IMR-90 (cell line): ENCODE measurements around the gene EPOP. TPM values are rescaled to one million over a fixed set of nuclear protein-coding genes. Genes with fewer than 3 reads are reported as not detected.

Source experiments
- ATAC-seq: fragments of 200-7000 bp; cut with Tn5 transposase; 2 replicates; pipeline ENCODE4 v1.9.1; 2020; ENCODE audit warnings: low read depth, mild to moderate bottlenecking, moderate library complexity
- BruUV-seq: library from RNA; stranded (reverse); fragments of 400-500 nt; replicated peaks from 2 replicates; lab custom pipeline; 2021; lab: Mats Ljungman, UMichigan
- CTCF ChIA-PET: fragments of 300-600 bp; formaldehyde crosslinking; extraction: SDS; loops from one replicate; lab custom pipeline; 2021; ENCODE audit warnings: antibody characterized with exemption; lab: Yijun Ruan, JAX
- POLR2A ChIA-PET: fragments of 300-600 bp; sonication (Branson Sonifier 250); formaldehyde crosslinking; loops from one replicate; lab custom pipeline; 2022; ENCODE audit warnings: antibody characterized with exemption; ENCODE audit not compliant: unreplicated experiment; lab: Charles Lee
- DNase-seq: peaks from one replicate; pipeline ENCODE4 v3.0.0; 2013
- H2AFZ ChIP-seq: replicated peaks from 2 replicates; pipeline ENCODE3; 2013; ENCODE audit warnings: low read length, mild to moderate bottlenecking; ENCODE audit not compliant: poor library complexity
- H2AK5ac ChIP-seq: 2 replicates; pipeline ENCODE4 v1.6.1; 2013; ENCODE audit warnings: low read depth, low read length, inconsistent platforms
- H2AK9ac ChIP-seq: replicated peaks from 2 replicates; pipeline ENCODE3; 2013; ENCODE audit warnings: mild to moderate bottlenecking, low read depth, low read length, moderate library complexity; ENCODE audit not compliant: poor library complexity
- H2BK120ac ChIP-seq: 2 replicates; pipeline ENCODE4 v1.6.1; 2013; ENCODE audit warnings: low read depth, low read length, inconsistent platforms
- H2BK15ac ChIP-seq: 3 replicates; pipeline ENCODE4 v1.6.1; 2013; ENCODE audit warnings: low read depth, low read length, inconsistent platforms
- H2BK20ac ChIP-seq: 2 replicates; pipeline ENCODE4 v1.6.1; 2013; ENCODE audit warnings: low read depth, mild to moderate bottlenecking, inconsistent platforms, low read length, moderate library complexity
- H2BK5ac ChIP-seq: 2 replicates; pipeline ENCODE4 v1.6.1; 2013; ENCODE audit warnings: mild to moderate bottlenecking, low read depth, low read length, inconsistent platforms; ENCODE audit not compliant: poor library complexity, severe bottlenecking
- H3K14ac ChIP-seq: replicated peaks from 2 replicates; pipeline ENCODE4 v1.6.1; 2013; ENCODE audit warnings: low read depth, low read length, inconsistent platforms
- H3K18ac ChIP-seq: 2 replicates; pipeline ENCODE4 v1.6.1; 2013; ENCODE audit warnings: low read depth, low read length, control low read depth
- H3K23ac ChIP-seq: 2 replicates; pipeline ENCODE4 v1.6.1; 2013; ENCODE audit warnings: low read depth, low read length, inconsistent platforms
- H3K27ac ChIP-seq: 2 replicates; pipeline ENCODE4 v1.5.1; 2013; ENCODE audit warnings: mild to moderate bottlenecking, control low read depth, low read length; ENCODE audit not compliant: insufficient read depth
- H3K27me3 ChIP-seq: 2 replicates; pipeline ENCODE4 v1.6.1; 2013; ENCODE audit warnings: low read length; ENCODE audit not compliant: control insufficient read depth, insufficient read depth
- H3K36me3 ChIP-seq: 2 replicates; pipeline ENCODE4 v1.6.1; 2013; ENCODE audit warnings: low read length, mixed read lengths; ENCODE audit not compliant: control insufficient read depth, insufficient read depth
- H3K4ac ChIP-seq: 2 replicates; pipeline ENCODE4 v1.6.1; 2013; ENCODE audit warnings: low read depth, low read length, inconsistent platforms
- H3K4me1 ChIP-seq: 2 replicates; pipeline ENCODE4 v1.6.1; 2013; ENCODE audit warnings: low read length, mixed read lengths; ENCODE audit not compliant: control insufficient read depth, insufficient read depth
- H3K4me2 ChIP-seq: 2 replicates; pipeline ENCODE4 v1.6.1; 2013; ENCODE audit warnings: low read depth, mild to moderate bottlenecking, control low read depth, low read length, moderate library complexity
- H3K4me3 ChIP-seq: 2 replicates; pipeline ENCODE4 v1.5.1; 2013; ENCODE audit warnings: low read depth, mild to moderate bottlenecking, control low read depth, low read length, moderate library complexity; ENCODE audit not compliant: insufficient read depth
- H3K56ac ChIP-seq: 2 replicates; pipeline ENCODE4 v1.6.1; 2013; ENCODE audit warnings: low read length, inconsistent platforms; ENCODE audit not compliant: insufficient read depth; ENCODE audit errors: extremely low read depth
- H3K79me1 ChIP-seq, 2 experiments: 2 replicates each; pipeline ENCODE4 v1.6.1; 2013; ENCODE audit warnings: low read length in 2 of 2, inconsistent platforms in 1 of 2, low read depth in 1 of 2
- H3K9ac ChIP-seq: 2 replicates; pipeline ENCODE4 v1.6.1; 2013; ENCODE audit warnings: low read depth, low read length, control low read depth
- H3K9me1 ChIP-seq: 2 replicates; pipeline ENCODE4 v1.6.1; 2013; ENCODE audit warnings: low read length, inconsistent platforms; ENCODE audit not compliant: insufficient read depth
- H3K9me3 ChIP-seq: 2 replicates; pipeline ENCODE4 v1.6.1; 2013; ENCODE audit warnings: low read length; ENCODE audit not compliant: control insufficient read depth, insufficient read depth
- H4K20me1 ChIP-seq: 2 replicates; pipeline ENCODE4 v1.6.1; 2013; ENCODE audit warnings: low read length, inconsistent platforms; ENCODE audit not compliant: insufficient read depth
- H4K5ac ChIP-seq: 2 replicates; pipeline ENCODE4 v1.6.1; 2013; ENCODE audit warnings: mild to moderate bottlenecking, low read depth, low read length, control low read depth
- H4K8ac ChIP-seq, 2 experiments: 2 replicates each; pipeline ENCODE4 v1.6.1; 2013; ENCODE audit warnings: low read depth in 2 of 2, low read length in 2 of 2, control low read depth in 1 of 2, inconsistent platforms in 1 of 2
- H4K91ac ChIP-seq: 2 replicates; pipeline ENCODE4 v1.6.1; 2013; ENCODE audit warnings: low read depth, low read length, inconsistent platforms; ENCODE audit not compliant: insufficient read depth
- BHLHE40 ChIP-seq: fragments of 150-350 bp; IDR thresholded peaks from 2 replicates; pipeline ENCODE4 v1.6.1; 2016; ENCODE audit warnings: mild to moderate bottlenecking, low read depth, low read length
- CEBPB ChIP-seq: IDR thresholded peaks from 2 replicates; pipeline ENCODE4 v1.6.1; 2012; ENCODE audit warnings: low read depth, low read length, improper control_type of control experiment
- CHD1 ChIP-seq: IDR thresholded peaks from 2 replicates; pipeline ENCODE4 v1.6.1; 2012; ENCODE audit warnings: low read depth, low read length, improper control_type of control experiment
- FOS ChIP-seq: fragments of 150-350 bp; IDR thresholded peaks from 2 replicates; pipeline ENCODE4 v1.6.1; 2016; ENCODE audit warnings: low read depth, low read length
- MAFK ChIP-seq: IDR thresholded peaks from 2 replicates; pipeline ENCODE4 v1.6.1; 2012; ENCODE audit warnings: low read depth, low read length, improper control_type of control experiment
- MAZ ChIP-seq: IDR thresholded peaks from 2 replicates; pipeline ENCODE4 v1.6.1; 2012; ENCODE audit warnings: low read depth, mild to moderate bottlenecking, low read length, improper control_type of control experiment, moderate library complexity, borderline replicate concordance
- MXI1 ChIP-seq: IDR thresholded peaks from 2 replicates; pipeline ENCODE4 v1.6.1; 2012; ENCODE audit warnings: low read depth, mild to moderate bottlenecking, low read length, moderate library complexity, borderline replicate concordance
- NFE2L2 ChIP-seq: fragments of 150-350 bp; IDR thresholded peaks from 2 replicates; pipeline ENCODE4 v1.6.1; 2016; ENCODE audit warnings: low read depth, mild to moderate bottlenecking, low read length
- RCOR1 ChIP-seq: IDR thresholded peaks from 2 replicates; pipeline ENCODE4 v1.6.1; 2012; ENCODE audit warnings: mild to moderate bottlenecking, low read length, improper control_type of control experiment; ENCODE audit not compliant: insufficient replicate concordance
- RFX5 ChIP-seq: IDR thresholded peaks from 2 replicates; pipeline ENCODE4 v1.8.0; 2012; ENCODE audit warnings: low read depth, mild to moderate bottlenecking, low read length, moderate library complexity
- SMC3 ChIP-seq: fragments of 150-350 bp; IDR thresholded peaks from 2 replicates; pipeline ENCODE4 v1.6.1; 2016; ENCODE audit warnings: low read depth, mild to moderate bottlenecking, antibody characterized with exemption, low read length, moderate library complexity
- WGBS, 2 experiments: methylation state at CpG; one replicate each; pipeline versions ENCODE4 v1.1.5 to v1.1.7; 2013; ENCODE audit warnings: missing lambda C conversion rate in 2 of 2; ENCODE audit not compliant: insufficient read length in 1 of 2; ENCODE audit errors: extremely low coverage in 2 of 2; 5-methylcytosine and 5-hydroxymethylcytosine counted together
- dilution Hi-C: fragments of 300-500 bp; cut with HindIII; formaldehyde crosslinking; loops from one replicate; pipeline ENCODE4 v1.14.3; 2018; ENCODE audit warnings: low sequenced_read_pairs; ENCODE audit not compliant: unreplicated experiment
- in situ Hi-C: fragments of 300-500 bp; cut with MboI; formaldehyde crosslinking; loops from 3 replicates; pipeline ENCODE4 v1.14.3; 2019; ENCODE audit warnings: low sequenced_read_pairs, inconsistent platforms, mixed read lengths
- intact Hi-C: fragments of 100-400 bp; cut with micrococcal nuclease; formaldehyde crosslinking; loops from 2 replicates; pipeline ENCODE4 v1.10.0; 2022
- polyA plus RNA-seq, 3 experiments: library from polyadenylated mRNA; depleted of rRNA; stranded (reverse); fragments of >200 nt; gene quantifications; 2 replicates each; pipeline ENCODE4 v1.2.3, GENCODE V29; 2012; ENCODE audit warnings: low replicate concordance in 1 of 3
- total RNA-seq: library from RNA; depleted of rRNA; stranded (reverse); fragments of >200 nt; gene quantifications from 2 replicates; pipeline ENCODE4 v1.2.3, GENCODE V29; 2012
- TF ChIP-seq, protein P1 (sequence below): conservative IDR thresholded peaks from 2 replicates; pipeline ENCODE4 v1.5.1; 2012; ENCODE audit warnings: mild to moderate bottlenecking, low read depth, low read length, improper control_type of control experiment
- TF ChIP-seq, protein P2 (sequence below): fragments of 150-350 bp; IDR thresholded peaks from 2 replicates; pipeline ENCODE4 v1.6.1; 2017; ENCODE audit warnings: mild to moderate bottlenecking, antibody characterized with exemption, low read length, low read depth

The EPOP gene
- total and polyA plus RNA-seq, 2 of the 4 experiments (the other 2 are of a cell fraction) = 0.36 to 0.82 TPM

DNA sequence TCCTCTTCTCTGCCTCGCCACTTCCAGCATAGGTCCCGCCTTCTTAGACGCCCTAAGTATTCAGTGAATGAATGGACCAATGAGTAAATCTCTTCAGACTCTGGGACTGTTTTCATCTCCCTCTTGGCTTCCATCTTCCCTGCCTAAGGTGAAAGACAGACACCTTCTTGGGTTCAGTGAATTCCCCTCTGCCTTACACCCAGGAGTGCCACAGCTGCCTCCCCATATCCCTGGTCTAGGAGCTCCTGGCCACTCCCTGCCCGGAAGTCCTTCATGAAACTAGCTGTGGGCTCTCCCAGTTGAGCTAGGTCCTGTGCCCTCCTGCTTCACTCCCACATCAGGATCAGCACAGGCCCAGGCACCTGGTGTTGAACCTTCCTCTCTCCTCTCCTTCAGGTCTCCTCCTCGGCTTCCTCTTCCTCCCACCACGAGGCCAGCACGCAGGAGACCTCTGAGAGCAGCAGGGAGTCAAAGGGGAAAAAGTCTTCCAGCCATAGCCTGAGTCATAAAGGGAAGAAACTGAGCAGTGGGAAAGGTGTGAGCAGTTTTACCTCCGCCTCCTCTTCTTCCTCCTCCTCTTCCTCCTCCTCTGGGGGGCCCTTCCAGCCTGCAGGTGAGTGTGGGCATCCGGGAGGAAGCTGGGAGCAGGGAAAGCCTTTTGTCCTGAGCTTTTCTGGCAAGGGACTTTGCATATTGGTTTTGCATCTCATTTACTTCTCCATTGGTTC is 40.6 kb upstream of the EPOP start:
- Histone ChIP-seq H3K9ac (no peak overlapping the region), H2BK20ac (no peak overlapping the region), H3K9me1 (no peaks in the 10 kb centered on the region), H3K36me3 (peaks cover 70% of the 10 kb centered on the region), H2BK120ac (no peak overlapping the region), H2AFZ (no peak overlapping the region), H3K27me3 (no peaks in the 10 kb centered on the region), H4K20me1 (0 out of 2 replicates have a peak, but pooled peaks cover 3% of the 10 kb centered on the region), H3K14ac (no peak overlapping the region), H2AK5ac (no peak overlapping the region), H4K91ac (no peak overlapping the region), H4K8ac (no peak overlapping the region), H3K27ac (no peak overlapping the region), H3K4me1 (no peaks in the 10 kb centered on the region), H3K79me1 (peaks cover 0 to 6% of the 10 kb centered on the region in 2 experiments; a peak in 1 of 4 replicates), H2AK9ac (no peak overlapping the region), H3K18ac (no peak overlapping the region), H3K4me2 (no peak overlapping the region), H3K4ac (no peak overlapping the region), H3K56ac (no peak overlapping the region), H2BK15ac (no peak overlapping the region), H2BK5ac (no peak overlapping the region), H3K4me3 (no peak overlapping the region), H4K5ac (no peak overlapping the region), H3K9me3 (no peaks in the 10 kb centered on the region), H3K23ac (no peak overlapping the region)
- no TSS peak for BruUV-seq
- dilution Hi-C loops = no loop called here
- ChIA-PET POLR2A (no interaction called here), CTCF (no interaction called here)
- intact Hi-C loops = no loop called here
- no peak for TF ChIP-seq RCOR1
- no peak for TF ChIP-seq FOS
- no peak for TF ChIP-seq RFX5
- TF ChIP-seq CHD1 = no peak
- TF ChIP-seq CEBPB = no peak
- TF ChIP-seq SMC3 = no peak
- TF ChIP-seq, protein P1, sequence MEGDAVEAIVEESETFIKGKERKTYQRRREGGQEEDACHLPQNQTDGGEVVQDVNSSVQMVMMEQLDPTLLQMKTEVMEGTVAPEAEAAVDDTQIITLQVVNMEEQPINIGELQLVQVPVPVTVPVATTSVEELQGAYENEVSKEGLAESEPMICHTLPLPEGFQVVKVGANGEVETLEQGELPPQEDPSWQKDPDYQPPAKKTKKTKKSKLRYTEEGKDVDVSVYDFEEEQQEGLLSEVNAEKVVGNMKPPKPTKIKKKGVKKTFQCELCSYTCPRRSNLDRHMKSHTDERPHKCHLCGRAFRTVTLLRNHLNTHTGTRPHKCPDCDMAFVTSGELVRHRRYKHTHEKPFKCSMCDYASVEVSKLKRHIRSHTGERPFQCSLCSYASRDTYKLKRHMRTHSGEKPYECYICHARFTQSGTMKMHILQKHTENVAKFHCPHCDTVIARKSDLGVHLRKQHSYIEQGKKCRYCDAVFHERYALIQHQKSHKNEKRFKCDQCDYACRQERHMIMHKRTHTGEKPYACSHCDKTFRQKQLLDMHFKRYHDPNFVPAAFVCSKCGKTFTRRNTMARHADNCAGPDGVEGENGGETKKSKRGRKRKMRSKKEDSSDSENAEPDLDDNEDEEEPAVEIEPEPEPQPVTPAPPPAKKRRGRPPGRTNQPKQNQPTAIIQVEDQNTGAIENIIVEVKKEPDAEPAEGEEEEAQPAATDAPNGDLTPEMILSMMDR = no peak
- TF ChIP-seq, protein P2, sequence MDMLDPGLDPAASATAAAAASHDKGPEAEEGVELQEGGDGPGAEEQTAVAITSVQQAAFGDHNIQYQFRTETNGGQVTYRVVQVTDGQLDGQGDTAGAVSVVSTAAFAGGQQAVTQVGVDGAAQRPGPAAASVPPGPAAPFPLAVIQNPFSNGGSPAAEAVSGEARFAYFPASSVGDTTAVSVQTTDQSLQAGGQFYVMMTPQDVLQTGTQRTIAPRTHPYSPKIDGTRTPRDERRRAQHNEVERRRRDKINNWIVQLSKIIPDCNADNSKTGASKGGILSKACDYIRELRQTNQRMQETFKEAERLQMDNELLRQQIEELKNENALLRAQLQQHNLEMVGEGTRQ = no peak
- TF ChIP-seq BHLHE40 = no peak
- TF ChIP-seq NFE2L2 = no peak
- no peak for TF ChIP-seq MXI1
- TF ChIP-seq MAZ = no peak
- no peak for TF ChIP-seq MAFK
- no CpG with 5 or more reads among the region's 9 CpGs for WGBS, 2 experiments
- in situ Hi-C loops = no loop called here
- DNase-seq = no peak
- ATAC-seq = no peak
